ENCODE data around the gene PCDHGA6. TPM values are rescaled to one million over a fixed set of nuclear protein-coding genes. Genes with fewer than 3 reads are reported as not detected.

The PCDHGA6 gene
- total RNA-seq, 1 donor from 2014 or later = 0.41 TPM

GRCh38 chr5:141383345-141383744 is 9.7 kb downstream of the PCDHGA6 start:
- Histone ChIP-seq H3K4me1 (ENCODE audit: insufficient read depth, low read length) (no peaks in the 10 kb centered on the region), H3K9me3 (ENCODE audit: insufficient read depth, low read depth, low read length) (peaks cover 30% of the 10 kb centered on the region), H3K4me3 (ENCODE audit: insufficient read depth, low read depth, low read length) (peak overlapping the region; percentile 62), H3K9ac (ENCODE audit: low read length) (no peak overlapping the region), H3K79me2 (ENCODE audit: insufficient read depth, low read length) (no peaks in the 10 kb centered on the region), H3K27ac (ENCODE audit: low read depth, low read length) (no peak overlapping the region), H4K20me1 (ENCODE audit: insufficient read depth, low read length) (no peaks in the 10 kb centered on the region), H3K36me3 (ENCODE audit: insufficient read depth, low read length) (no peaks in the 10 kb centered on the region), H2AFZ (ENCODE audit: low read depth, low read length) (no peak overlapping the region), H3K27me3 (ENCODE audit: insufficient read depth, low read length) (no peaks in the 10 kb centered on the region), H3K4me2 (ENCODE audit: low read length) (peak overlapping the region; percentile 80)
- no peak overlapping the region for H3K27ac Mint-ChIP-seq (ENCODE audit: unreplicated experiment)
- no peaks in the 10 kb centered on the region for H3K27me3 Mint-ChIP-seq (ENCODE audit: low read depth, unreplicated experiment)
- H3K9me3 Mint-ChIP-seq (ENCODE audit: unreplicated experiment) = peaks cover 12% of the 10 kb centered on the region
- TF ChIP-seq EZH2 (IDR thresholded peaks at IDR 0.05; ENCODE audit: insufficient read depth, low read length) (no peak), CTCF (IDR thresholded peaks at IDR 0.05; ENCODE audit: insufficient read depth, low read depth, low read length) (no peak)
- DNase-seq (ENCODE audit: low read depth) (no peak), FAIRE-seq (no peak)
- H3K4me3 Mint-ChIP-seq (ENCODE audit: unreplicated experiment) = no peak overlapping the region
- H3K4me1 Mint-ChIP-seq (ENCODE audit: low read depth, unreplicated experiment) = no peaks in the 10 kb centered on the region
- H3K36me3 Mint-ChIP-seq (ENCODE audit: low read depth, unreplicated experiment) = peaks cover 7% of the 10 kb centered on the region

- no peak for FAIRE-seq
- no peak overlapping the region for H3K4me3 ChIP-seq (ENCODE audit: insufficient read depth, low read depth, low read length)
- no peak for DNase-seq (ENCODE audit: low read depth)
- Mint-ChIP-seq H3K36me3 (ENCODE audit: low read depth, unreplicated experiment) (peaks cover 8% of the 10 kb centered on the region), H3K27me3 (ENCODE audit: low read depth, unreplicated experiment) (no peaks in the 10 kb centered on the region), H3K9me3 (ENCODE audit: unreplicated experiment) (peaks cover 19% of the 10 kb centered on the region), H3K4me1 (ENCODE audit: low read depth, unreplicated experiment) (no peaks in the 10 kb centered on the region), H3K27ac (ENCODE audit: unreplicated experiment) (no peak overlapping the region), H3K4me3 (ENCODE audit: unreplicated experiment) (no peak overlapping the region)
- H3K4me1 ChIP-seq (ENCODE audit: insufficient read depth, low read length) = no peaks in the 10 kb centered on the region
- H4K20me1 ChIP-seq (ENCODE audit: insufficient read depth, low read length) = no peaks in the 10 kb centered on the region
- no peaks in the 10 kb centered on the region for H3K27me3 ChIP-seq (ENCODE audit: insufficient read depth, low read length)
- no peaks in the 10 kb centered on the region for H3K79me2 ChIP-seq (ENCODE audit: insufficient read depth, low read length)
- no peak overlapping the region for H3K4me2 ChIP-seq (ENCODE audit: low read length)
- H3K9me3 ChIP-seq (ENCODE audit: insufficient read depth, low read depth, low read length) = peaks cover 41% of the 10 kb centered on the region
- no peak overlapping the region for H3K9ac ChIP-seq (ENCODE audit: low read length)
- no peak overlapping the region for H2AFZ ChIP-seq (ENCODE audit: low read depth, low read length)
- H3K36me3 ChIP-seq (ENCODE audit: insufficient read depth, low read length) = no peaks in the 10 kb centered on the region
- TF ChIP-seq EZH2 (IDR thresholded peaks at IDR 0.05; ENCODE audit: insufficient read depth, low read length) = no peak
- no peak for TF ChIP-seq CTCF (IDR thresholded peaks at IDR 0.05; ENCODE audit: insufficient read depth, low read depth, low read length)
- H3K27ac ChIP-seq (ENCODE audit: low read depth, low read length) = no peak overlapping the region
Observed at GRCh38 chr5:141384471-141385267, 11.0 kb downstream of the PCDHGA6 start.

Data from astrocyte (in vitro differentiated cells and primary cell).